GM06990 (cell line): ENCODE data around the gene TRHDE.

ENCODE experiments used
- DNase-seq: peaks from one replicate; pipeline ENCODE4 v3.0.0-alpha.2; 2011; ENCODE audit not compliant: insufficient read length; ENCODE audit errors: extremely low read depth
- H3K27me3 ChIP-seq: replicated peaks from 2 replicates; pipeline ENCODE4 v1.6.0; 2011; ENCODE audit warnings: low read length; ENCODE audit not compliant: control insufficient read depth, insufficient read depth
- H3K36me3 ChIP-seq: 2 replicates; pipeline ENCODE4 v1.5.1; 2011; ENCODE audit warnings: low read length; ENCODE audit not compliant: control insufficient read depth, insufficient read depth
- H3K4me3 ChIP-seq: replicated peaks from 2 replicates; pipeline ENCODE4 v1.5.1; 2011; ENCODE audit warnings: low read depth, mild to moderate bottlenecking, control low read depth, low read length
- CTCF ChIP-seq: IDR thresholded peaks from 2 replicates; pipeline ENCODE4 v1.5.1; 2011; ENCODE audit warnings: low read length, control low read depth, mild to moderate bottlenecking, inconsistent platforms; ENCODE audit not compliant: insufficient read depth, poor library complexity, severe bottlenecking

Gene TRHDE

GRCh38 chr12:72472350-72472749 is 200.2 kb downstream of the TRHDE start:
- no peak for TF ChIP-seq CTCF
- no peak for DNase-seq
- no peaks in the 10 kb centered on the region for H3K27me3 ChIP-seq
- H3K36me3 ChIP-seq = no peaks in the 10 kb centered on the region
- no peak overlapping the region for H3K4me3 ChIP-seq

DNA sequence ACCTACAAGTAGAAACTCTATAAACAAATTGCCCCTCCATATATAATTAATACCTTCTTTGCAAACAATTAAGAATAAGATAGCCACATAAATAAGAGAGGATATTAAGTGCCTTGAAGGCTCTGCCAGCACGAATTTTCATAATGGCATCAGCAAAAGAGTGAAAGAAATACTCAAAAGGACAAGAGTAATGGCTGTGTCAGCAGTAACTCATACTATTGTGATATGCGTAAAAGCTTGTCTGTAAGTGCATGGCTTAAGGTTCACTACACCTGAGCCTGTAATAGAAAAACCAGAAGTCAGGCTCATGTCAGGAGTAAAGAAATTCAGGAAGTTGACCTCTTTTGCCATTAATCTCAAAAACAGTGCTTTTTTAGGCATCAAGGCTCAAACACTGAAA is 204.1 kb downstream of the TRHDE start:
- Histone ChIP-seq H3K4me3 (no peak overlapping the region), H3K36me3 (no peaks in the 10 kb centered on the region), H3K27me3 (no peaks in the 10 kb centered on the region)
- no peak for TF ChIP-seq CTCF
- no peak for DNase-seq

DNA sequence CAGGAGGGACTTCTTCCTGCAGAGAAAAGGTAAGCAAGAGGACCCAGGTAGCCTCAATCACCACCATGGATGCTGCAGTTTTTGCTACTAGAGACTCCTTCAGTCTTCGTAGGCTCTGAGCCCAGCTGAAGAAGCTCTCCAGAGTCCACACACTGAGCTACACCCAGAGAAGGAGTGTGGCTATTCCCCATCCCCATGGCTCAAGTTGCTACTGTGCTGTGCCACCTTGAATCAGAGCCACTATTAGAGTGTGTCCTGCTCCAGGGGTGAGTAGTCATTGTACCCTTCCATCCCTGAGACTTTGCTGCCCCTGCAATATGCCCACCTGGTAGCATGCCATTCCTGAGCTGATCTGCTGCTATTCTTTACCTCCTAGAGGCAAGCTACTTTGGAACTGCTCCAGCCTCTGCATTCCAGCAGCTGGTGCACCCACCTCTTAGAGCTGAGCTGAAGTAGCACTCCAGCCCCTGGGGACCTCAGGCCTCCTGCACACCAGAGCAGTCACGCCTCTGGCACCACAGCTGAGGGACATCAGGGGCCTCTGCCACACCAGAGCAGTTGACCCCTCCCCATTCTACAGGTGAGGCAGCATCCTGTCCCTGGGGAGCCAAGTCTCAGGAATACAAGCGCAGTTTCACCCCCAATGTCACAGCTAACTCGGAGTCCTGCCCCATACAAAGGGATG is 213.0 kb downstream of the TRHDE start:
- Histone ChIP-seq H3K36me3 (no peaks in the 10 kb centered on the region), H3K4me3 (no peak overlapping the region), H3K27me3 (no peaks in the 10 kb centered on the region)
- DNase-seq = no peak
- no peak for TF ChIP-seq CTCF

DNA sequence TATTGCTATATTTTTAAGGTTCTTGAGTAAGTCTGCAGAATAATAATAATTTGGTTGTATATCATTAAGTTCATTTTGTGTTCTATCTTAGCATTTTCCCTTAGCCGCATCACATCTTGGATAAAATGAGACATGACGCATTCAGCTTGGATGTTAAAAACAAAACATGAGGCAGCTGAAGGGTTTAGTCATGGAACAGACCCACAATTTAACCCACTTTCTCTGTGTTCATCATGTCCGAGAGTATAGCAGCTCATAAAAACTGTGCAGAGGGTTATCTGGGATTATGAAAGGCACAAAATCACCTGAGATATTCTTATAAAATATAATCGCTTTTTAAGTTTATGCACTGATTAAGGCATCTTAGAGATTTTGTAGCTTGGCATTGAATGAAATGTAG is 219.3 kb downstream of the TRHDE start:
- Histone ChIP-seq H3K27me3 (no peaks in the 10 kb centered on the region), H3K36me3 (no peaks in the 10 kb centered on the region), H3K4me3 (no peak overlapping the region)
- no peak for TF ChIP-seq CTCF
- DNase-seq = no peak

DNA sequence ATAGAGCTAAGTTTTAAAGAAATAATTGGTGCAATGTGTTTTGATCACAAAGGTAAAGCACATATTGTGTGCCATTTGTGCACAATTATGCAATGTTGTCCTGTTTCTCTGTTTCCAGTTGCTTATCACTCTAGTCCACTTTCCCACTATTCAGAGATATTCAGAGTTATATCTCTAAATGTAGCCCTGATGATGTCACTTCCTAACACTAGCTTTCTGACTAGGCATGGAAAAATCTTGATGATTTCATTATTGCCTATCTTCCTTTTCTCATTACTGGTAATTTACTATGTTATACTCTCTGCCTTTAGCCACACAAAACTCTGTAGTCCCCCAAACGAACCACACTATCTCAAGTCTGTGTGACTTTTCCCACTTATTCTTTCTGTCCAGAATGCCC is 221.2 kb downstream of the TRHDE start:
- no peak for DNase-seq
- Histone ChIP-seq H3K4me3 (no peak overlapping the region), H3K27me3 (no peaks in the 10 kb centered on the region), H3K36me3 (no peaks in the 10 kb centered on the region)
- TF ChIP-seq CTCF = no peak

- no peak for DNase-seq
- Histone ChIP-seq H3K4me3 (no peak overlapping the region), H3K27me3 (no peaks in the 10 kb centered on the region), H3K36me3 (no peaks in the 10 kb centered on the region)
- no peak for TF ChIP-seq CTCF
Measured at GRCh38 chr12:72498354-72498753, 226.2 kb downstream of the TRHDE start.
